Endothelial cell of hepatic sinusoid (primary cell): ENCODE measurements around the gene ANGPTL3.

Experiments
- in situ Hi-C: cut with HindIII; loops from 2 replicates; pipeline ENCODE4 v1.10.0; 2017; ENCODE audit warnings: low sequenced_read_pairs

Gene ANGPTL3

DNA sequence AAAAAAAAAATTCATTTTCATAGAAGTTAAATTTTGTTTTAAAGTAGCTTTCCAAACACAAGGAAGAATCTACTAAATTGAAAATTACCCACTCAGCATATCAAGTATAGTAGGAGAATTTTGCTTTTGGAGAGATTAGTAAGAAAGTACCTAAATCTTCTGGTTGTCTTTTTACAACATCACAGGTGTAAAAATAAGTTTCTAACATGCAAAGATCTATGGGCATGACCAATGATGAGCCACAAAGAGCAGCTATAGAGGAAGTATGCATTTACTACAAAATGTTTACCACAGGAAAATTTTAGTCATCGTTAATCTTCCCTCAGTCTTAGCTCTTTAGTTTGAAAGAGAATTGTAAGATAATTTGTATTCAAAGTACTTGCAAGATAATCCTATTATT lies 28.1 kb downstream of the ANGPTL3 start:
- in situ Hi-C loops, result no loop called here

DNA sequence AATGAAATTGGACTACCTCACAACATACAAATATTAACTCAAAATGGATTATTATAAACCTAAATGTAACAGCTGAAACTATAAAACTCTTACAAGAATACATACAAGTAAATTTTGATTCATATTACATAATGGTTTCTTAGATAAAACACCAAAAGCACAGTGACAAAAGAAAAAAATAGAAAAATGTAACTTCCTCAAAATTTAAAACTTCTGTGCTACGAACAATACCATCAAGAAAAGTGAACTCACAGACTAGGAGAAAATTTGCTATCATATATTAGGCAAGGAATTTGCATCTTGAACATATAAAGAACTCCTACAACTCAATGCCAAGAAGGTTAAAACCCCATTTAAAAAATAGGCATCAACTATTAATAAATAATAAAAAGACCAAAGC lies 31.2 kb downstream of the ANGPTL3 start:
- in situ Hi-C loops, result no loop called here

DNA sequence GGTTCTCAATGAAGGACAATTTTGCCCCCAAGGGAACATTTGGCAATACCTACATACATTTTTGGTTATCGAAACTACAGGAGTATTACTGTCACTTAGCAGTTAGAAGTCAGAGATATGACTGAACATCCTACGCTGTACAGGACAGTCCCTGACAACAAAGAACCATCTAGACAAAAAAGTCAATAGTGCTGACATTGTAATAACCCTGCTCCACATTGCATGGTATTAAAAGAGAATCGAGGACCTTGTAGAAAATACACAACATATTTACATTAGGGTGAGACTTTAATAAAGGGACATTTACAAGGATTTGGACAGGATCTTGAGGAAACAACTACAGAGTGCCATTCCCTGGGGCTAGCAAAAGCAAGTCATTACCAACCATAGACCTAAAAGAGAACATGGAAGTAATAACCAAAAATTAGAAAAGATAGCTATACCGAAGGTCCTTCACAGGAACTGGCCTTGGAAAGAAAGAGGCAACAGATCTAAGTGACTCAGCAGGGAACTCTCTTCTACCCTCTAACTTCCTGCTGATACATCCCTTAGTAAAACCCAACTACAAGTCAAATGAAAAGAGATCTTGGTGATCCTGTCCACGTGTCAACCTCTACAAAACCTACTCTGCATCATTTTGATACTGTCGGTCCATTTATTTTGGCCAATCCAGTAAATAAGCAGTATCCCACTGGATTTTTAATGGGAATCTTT lies 40.2 kb downstream of the ANGPTL3 start:
- in situ Hi-C loops, result no loop called here

DNA sequence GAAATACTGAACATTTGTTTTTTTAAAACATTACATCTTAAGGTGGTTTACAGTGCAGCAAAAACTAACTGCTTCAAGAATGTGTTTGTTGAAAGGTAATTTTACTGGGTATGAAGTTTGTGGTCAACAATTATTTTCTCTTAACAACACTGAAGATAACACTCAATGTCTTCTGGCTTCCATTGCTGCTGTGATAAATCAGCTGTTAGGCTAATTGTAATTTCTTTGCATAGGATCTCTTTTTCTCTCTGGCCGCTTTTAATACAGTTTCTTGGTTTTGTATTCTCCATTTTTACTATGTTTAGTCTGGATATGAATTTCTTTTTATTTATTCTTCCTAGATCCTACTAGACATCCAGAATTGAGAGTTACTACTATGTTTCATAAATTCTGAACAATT lies 46.0 kb downstream of the ANGPTL3 start:
- in situ Hi-C loops, result no loop called here

DNA sequence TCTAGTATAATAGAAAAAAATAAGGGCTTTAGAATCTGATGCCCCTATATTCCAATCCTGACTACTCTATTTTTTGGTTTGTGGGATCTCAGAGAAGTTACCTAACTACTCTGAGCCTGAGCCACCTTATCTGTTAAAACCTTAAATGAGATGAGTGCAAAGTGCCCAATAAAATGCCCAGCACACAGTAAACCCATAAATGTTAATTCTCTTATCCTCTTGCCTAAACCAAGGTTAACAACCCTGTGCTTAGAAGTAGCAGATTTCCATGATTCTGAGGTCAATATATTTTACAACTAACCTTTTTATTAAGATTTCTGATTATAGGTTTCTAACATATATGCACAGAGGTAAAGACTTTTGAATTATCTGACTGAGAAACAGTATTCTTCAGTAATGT lies 55.1 kb downstream of the ANGPTL3 start:
- in situ Hi-C loops, result no loop called here

DNA sequence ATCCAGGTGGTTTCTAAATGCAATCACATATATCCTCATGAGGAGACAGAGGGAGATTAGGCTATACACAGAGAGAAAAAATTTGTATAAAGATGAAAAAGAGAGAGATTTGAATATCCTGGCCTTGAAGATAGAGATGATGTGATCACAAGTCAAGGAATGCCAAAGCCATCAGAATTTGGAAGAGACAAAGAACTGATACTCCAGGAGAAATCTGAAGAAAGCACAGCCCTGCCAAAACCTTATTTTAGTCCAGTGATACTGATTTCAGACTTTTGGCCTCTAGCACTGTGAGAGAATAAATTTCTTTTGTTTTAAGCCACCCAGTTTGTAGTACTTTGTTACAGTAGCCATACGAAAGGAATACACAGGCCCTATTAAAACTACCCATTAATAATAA lies 57.4 kb downstream of the ANGPTL3 start:
- in situ Hi-C loops, result no loop called here
